GM12878 (cell line): ENCODE results near the gene DYNC2LI1. TPM values are rescaled to one million over a fixed set of nuclear protein-coding genes. Genes with fewer than 3 reads are reported as not detected.

Experiments used
- ATAC-seq: fragments of 200-7000 bp; cut with Tn5 transposase; 3 replicates; pipeline ENCODE4 v1.9.1; 2020; ENCODE audit warnings: mild to moderate bottlenecking, moderate library complexity
- BruUV-seq: library from RNA; stranded (reverse); fragments of 400-500 nt; replicated peaks from 2 replicates; lab custom pipeline; 2021; lab: Mats Ljungman, UMichigan
- CTCF ChIA-PET: fragments of 300-600 bp; sonication (Branson Sonifier 250); formaldehyde crosslinking; extraction: SDS; loops from one replicate; lab custom pipeline; 2021; ENCODE audit warnings: inconsistent platforms; lab: Yijun Ruan, JAX
- POLR2A ChIA-PET: fragments of 350-600 bp; formaldehyde crosslinking; extraction: SDS; loops from one replicate; lab custom pipeline; 2021; ENCODE audit warnings: inconsistent platforms; lab: Charles Lee
- RAD21 ChIA-PET: fragments of 300-600 bp; sonication (Branson Sonifier 250); formaldehyde crosslinking; loops from one replicate; lab custom pipeline; 2023; ENCODE audit warnings: antibody characterized with exemption; ENCODE audit not compliant: unreplicated experiment; lab: Charles Lee
- SMC1A ChIA-PET: fragments of 300-600 bp; sonication (Branson Sonifier 250); formaldehyde crosslinking; loops from one replicate; lab custom pipeline; 2023; ENCODE audit not compliant: unreplicated experiment, uncharacterized antibody; lab: Charles Lee
- DNase-seq: peaks from one replicate; pipeline ENCODE4 v3.0.0-alpha.2; 2011; ENCODE audit warnings: low read depth, low spot score
- FAIRE-seq: peaks from 3 replicates; lab custom pipeline; 2011; peaks lifted over from hg19 to GRCh38; lab: Jason Lieb, UNC
- H2AFZ ChIP-seq: 2 replicates; pipeline ENCODE4 v1.6.0; 2011; ENCODE audit warnings: low read depth, low read length, control low read depth; ENCODE audit not compliant: control insufficient read depth
- H3K27ac ChIP-seq: 2 replicates; pipeline ENCODE4 v1.5.1; 2011; ENCODE audit warnings: control low read depth; ENCODE audit not compliant: control insufficient read depth, insufficient read depth
- H3K27me3 ChIP-seq, 2 experiments: replicated peaks in 1 of 2; 2 replicates each; pipeline versions ENCODE4 v1.6.0 to v1.6.1; 2011; ENCODE audit warnings: low read length in 1 of 2; ENCODE audit not compliant: control insufficient read depth in 2 of 2, insufficient read depth in 2 of 2
- H3K36me3 ChIP-seq, 2 experiments: 2 replicates each; pipeline ENCODE4 v1.5.1; 2011; ENCODE audit warnings: low read length in 1 of 2; ENCODE audit not compliant: control insufficient read depth in 2 of 2, insufficient read depth in 2 of 2
- H3K4me1 ChIP-seq: 2 replicates; pipeline ENCODE4 v1.6.1; 2011; ENCODE audit warnings: mild to moderate bottlenecking, low read length, moderate library complexity, mixed read lengths; ENCODE audit not compliant: control insufficient read depth, insufficient read depth
- H3K4me2 ChIP-seq: 2 replicates; pipeline ENCODE4 v1.6.0; 2011; ENCODE audit warnings: control low read depth; ENCODE audit not compliant: control insufficient read depth, insufficient read depth
- H3K4me3 ChIP-seq: fragments of 200-600 bp; sonication (generic); 2 replicates; pipeline ENCODE4 v1.5.1; 2016
- H3K79me2 ChIP-seq: 2 replicates; pipeline ENCODE4 v1.6.0; 2011; ENCODE audit warnings: low read length; ENCODE audit not compliant: control insufficient read depth, insufficient read depth
- H3K9ac ChIP-seq: 2 replicates; pipeline ENCODE4 v1.8.0; 2011; ENCODE audit warnings: low read length, control low read depth, mixed read lengths; ENCODE audit not compliant: control insufficient read depth, insufficient read depth
- H3K9me3 ChIP-seq: replicated peaks from 3 replicates; pipeline ENCODE4 v1.5.1; 2011; ENCODE audit warnings: mild to moderate bottlenecking, low read length; ENCODE audit not compliant: control insufficient read depth, insufficient read depth
- H4K20me1 ChIP-seq: 2 replicates; pipeline ENCODE4 v1.6.0; 2011; ENCODE audit not compliant: control insufficient read depth, insufficient read depth
- ASH2L ChIP-seq: fragments of 300-600, 200-600 bp; sonication (generic); IDR thresholded peaks from 2 replicates; pipeline ENCODE4 v1.6.1; 2017; ENCODE audit warnings: low read depth, mild to moderate bottlenecking, borderline replicate concordance
- CBFB ChIP-seq: IDR thresholded peaks from 2 replicates; pipeline ENCODE4 v1.6.1; 2016; ENCODE audit warnings: antibody characterized with exemption, low read depth
- CBX3 ChIP-seq: fragments of 200-600 bp; sonication (generic); IDR thresholded peaks from 2 replicates; pipeline ENCODE4 v1.6.1; 2016; ENCODE audit warnings: low read depth, borderline replicate concordance
- CEBPB ChIP-seq, 2 experiments: fragments of 150-350 bp in 1 of 2; IDR thresholded peaks; 2 replicates each; pipeline ENCODE4 v1.6.1; 2012 to 2014; ENCODE audit warnings: low read depth in 2 of 2, low read length in 2 of 2, borderline replicate concordance in 1 of 2, inconsistent platforms in 1 of 2
- CHD1 ChIP-seq: IDR thresholded peaks from 2 replicates; pipeline ENCODE4 v1.6.1; 2012; ENCODE audit warnings: low read depth, low read length, improper control_type of control experiment
- EP300 ChIP-seq, 2 experiments: fragments of 150-350 bp in 1 of 2; IDR thresholded peaks; 2 replicates each; pipeline ENCODE4 v1.6.1; 2011 to 2012; ENCODE audit warnings: low read depth in 2 of 2, low read length in 2 of 2, borderline replicate concordance in 1 of 2, improper control_type of control experiment in 1 of 2, inconsistent platforms in 1 of 2; ENCODE audit not compliant: control insufficient read depth in 1 of 2
- ESRRA ChIP-seq: IDR thresholded peaks from 2 replicates; pipeline ENCODE4 v1.6.1; 2012; ENCODE audit warnings: mild to moderate bottlenecking, low read length, improper control_type of control experiment
- EZH2 ChIP-seq: IDR thresholded peaks from 2 replicates; pipeline ENCODE4 v1.6.1; 2012; ENCODE audit warnings: low read depth, mild to moderate bottlenecking, control low read depth, inconsistent platforms, low read length, borderline replicate concordance; ENCODE audit not compliant: control insufficient read depth
- GABPA ChIP-seq: IDR thresholded peaks from 2 replicates; pipeline ENCODE4 v1.6.1; 2014; ENCODE audit warnings: antibody characterized with exemption, low read depth, mild to moderate bottlenecking, inconsistent platforms
- MTA3 ChIP-seq: IDR thresholded peaks from 2 replicates; pipeline ENCODE4 v1.6.1; 2012; ENCODE audit warnings: low read length, inconsistent platforms, borderline replicate concordance
- PAX8 ChIP-seq: fragments of 450-650 bp; IDR thresholded peaks from 2 replicates; pipeline ENCODE4 v1.6.1; 2017; ENCODE audit warnings: mild to moderate bottlenecking, moderate library complexity
- SRF ChIP-seq, 2 experiments: IDR thresholded peaks; 2 replicates each; pipeline ENCODE4 v1.6.1; 2011; ENCODE audit warnings: low read depth in 2 of 2, low read length in 2 of 2, mild to moderate bottlenecking in 1 of 2, moderate library complexity in 1 of 2
- TBL1XR1 ChIP-seq: IDR thresholded peaks from 2 replicates; pipeline ENCODE4 v1.6.1; 2012; ENCODE audit warnings: low read depth, low read length, improper control_type of control experiment
- ZNF622 ChIP-seq: fragments of 450-650 bp; IDR thresholded peaks from 2 replicates; pipeline ENCODE4 v1.6.1; 2017; ENCODE audit warnings: mild to moderate bottlenecking, inconsistent platforms
- WGBS: methylation state at CpG from one replicate; pipeline ENCODE4 v1.1.6; 2016; ENCODE audit warnings: low lambda C conversion rate; ENCODE audit not compliant: insufficient replicate concordance, insufficient coverage; ENCODE audit errors: missing lambda C conversion rate; 5-methylcytosine and 5-hydroxymethylcytosine counted together
- in situ Hi-C: fragments of 300-500 bp; cut with MboI; formaldehyde crosslinking; loops from 9 replicates; pipeline ENCODE4 v1.14.3; 2018; ENCODE audit warnings: mixed read lengths
- intact Hi-C: fragments of 100-400 bp; cut with micrococcal nuclease; formaldehyde crosslinking; loops from one replicate; pipeline ENCODE4 v1.14.2; 2022; ENCODE audit not compliant: unreplicated experiment
- polyA plus RNA-seq, 11 experiments: library from polyadenylated mRNA; depleted of rRNA in 4 of 11; unstranded in 6 of 11; stranded (reverse) in 5 of 11; fragments of >200 nt; fragmentation: Nextera tagmentation in 4 of 11; fragmentation: Illumina TruSeq in 1 of 11; extraction: Ambion mirVana in 4 of 11; extraction: Trizol in 1 of 11; gene quantifications; 1 replicate in 1 of 11; 2 replicates in 10 of 11; pipeline versions ENCODE4 v1.2.1 to v1.2.3, GENCODE V29; 2011 to 2016; ENCODE audit warnings: inconsistent platforms in 2 of 11, missing spikeins in 2 of 11, low read depth in 1 of 11
- total RNA-seq, 4 experiments: library from RNA; depleted of rRNA in 3 of 4; stranded (reverse); fragments of >200 nt in 3 of 4; fragmentation: Illumina TruSeq in 1 of 4; extraction: Trizol in 1 of 4; gene quantifications; 2 replicates each; pipeline versions ENCODE4 v1.2.1 to v1.2.3, GENCODE V29; 2013 to 2021
- TF ChIP-seq, protein P1 (sequence below): fragments of 450-650 bp; IDR thresholded peaks from 2 replicates; pipeline ENCODE4 v1.6.1; 2017; ENCODE audit warnings: mild to moderate bottlenecking, low read depth, inconsistent platforms; ENCODE audit not compliant: poor library complexity, severe bottlenecking

The DYNC2LI1 gene
- total and polyA plus RNA-seq, 10 of the 15 experiments (the other 5 are each of a cell fraction or from before 2014, with no cell fraction given) = 9.5 to 27.3 (median 19.3) TPM

DNA sequence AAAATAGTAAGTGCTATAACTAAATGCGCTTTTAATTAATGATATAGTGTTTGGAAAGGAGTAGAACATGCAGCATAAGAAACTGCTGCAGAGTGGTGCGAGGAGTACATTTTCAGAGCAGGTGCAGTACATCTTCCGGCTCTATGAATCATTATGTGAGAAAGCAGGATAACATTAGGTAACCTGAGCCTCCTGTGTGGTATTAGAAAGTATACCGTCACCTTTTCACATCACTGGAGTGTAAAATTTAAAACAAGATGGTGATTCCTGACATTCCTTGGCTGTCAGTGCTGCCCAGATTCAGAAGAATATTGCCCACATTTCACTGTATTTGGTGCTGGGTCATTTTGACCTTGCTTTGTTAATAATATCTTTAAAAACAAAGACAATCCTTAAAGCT is 7.8 kb upstream of the DYNC2LI1 start:
- in situ Hi-C loops = no loop called here
- TF ChIP-seq TBL1XR1 (no peak), EP300 (IDR thresholded peaks at IDR 0.05; ENCODE audit: borderline replicate concordance in 1 of 2, control insufficient read depth in 1 of 2, low read depth in 2 of 2, low read length in 2 of 2) (no peak), ASH2L (no peak), GABPA (no peak), CEBPB (IDR thresholded peaks at IDR 0.05; ENCODE audit: borderline replicate concordance in 1 of 2, low read depth in 2 of 2, low read length in 2 of 2) (no peak), CBFB (no peak), PAX8 (no peak), EZH2 (no peak), SRF (IDR thresholded peaks at IDR 0.05; ENCODE audit: low read depth in 2 of 2, low read length in 2 of 2) (no peak), MTA3 (no peak), CBX3 (no peak), ESRRA (no peak), CHD1 (no peak), ZNF622 (no peak)
- TF ChIP-seq, protein P1, sequence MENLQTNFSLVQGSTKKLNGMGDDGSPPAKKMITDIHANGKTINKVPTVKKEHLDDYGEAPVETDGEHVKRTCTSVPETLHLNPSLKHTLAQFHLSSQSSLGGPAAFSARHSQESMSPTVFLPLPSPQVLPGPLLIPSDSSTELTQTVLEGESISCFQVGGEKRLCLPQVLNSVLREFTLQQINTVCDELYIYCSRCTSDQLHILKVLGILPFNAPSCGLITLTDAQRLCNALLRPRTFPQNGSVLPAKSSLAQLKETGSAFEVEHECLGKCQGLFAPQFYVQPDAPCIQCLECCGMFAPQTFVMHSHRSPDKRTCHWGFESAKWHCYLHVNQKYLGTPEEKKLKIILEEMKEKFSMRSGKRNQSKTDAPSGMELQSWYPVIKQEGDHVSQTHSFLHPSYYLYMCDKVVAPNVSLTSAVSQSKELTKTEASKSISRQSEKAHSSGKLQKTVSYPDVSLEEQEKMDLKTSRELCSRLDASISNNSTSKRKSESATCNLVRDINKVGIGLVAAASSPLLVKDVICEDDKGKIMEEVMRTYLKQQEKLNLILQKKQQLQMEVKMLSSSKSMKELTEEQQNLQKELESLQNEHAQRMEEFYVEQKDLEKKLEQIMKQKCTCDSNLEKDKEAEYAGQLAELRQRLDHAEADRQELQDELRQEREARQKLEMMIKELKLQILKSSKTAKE = no peak
- H3K79me2 ChIP-seq = no peaks in the 10 kb centered on the region
- no peaks in the 10 kb centered on the region for H3K4me1 ChIP-seq
- SMC1A ChIA-PET = no interaction called here
- H3K27me3 ChIP-seq = no peaks in the 10 kb centered on the region
- POLR2A ChIA-PET = no interaction called here
- no peak for FAIRE-seq
- no peak for ATAC-seq
- H3K36me3 ChIP-seq = no peaks in the 10 kb centered on the region
- DNase-seq = no peak
- H3K9ac ChIP-seq = no peak overlapping the region
- intact Hi-C loops = no loop called here
- RAD21 ChIA-PET = no interaction called here
- no peak overlapping the region for H2AFZ ChIP-seq
- no peaks in the 10 kb centered on the region for H4K20me1 ChIP-seq
- CTCF ChIA-PET = no interaction called here
- no peak overlapping the region for H3K4me2 ChIP-seq
- H3K4me3 ChIP-seq = no peak overlapping the region
- no peak overlapping the region for H3K27ac ChIP-seq
- BruUV-seq = no TSS peak
- 67% methylated on average over 4 of the region's 4 CpGs for WGBS
- H3K9me3 ChIP-seq = no peaks in the 10 kb centered on the region
